Measurements from ENCODE around the gene ZNF654. TPM values are rescaled to one million over a fixed set of nuclear protein-coding genes. Genes with fewer than 3 reads are reported as not detected.

Gene ZNF654
- total RNA-seq, 1 experiment from 2014 or later: 25.0 TPM

DNA sequence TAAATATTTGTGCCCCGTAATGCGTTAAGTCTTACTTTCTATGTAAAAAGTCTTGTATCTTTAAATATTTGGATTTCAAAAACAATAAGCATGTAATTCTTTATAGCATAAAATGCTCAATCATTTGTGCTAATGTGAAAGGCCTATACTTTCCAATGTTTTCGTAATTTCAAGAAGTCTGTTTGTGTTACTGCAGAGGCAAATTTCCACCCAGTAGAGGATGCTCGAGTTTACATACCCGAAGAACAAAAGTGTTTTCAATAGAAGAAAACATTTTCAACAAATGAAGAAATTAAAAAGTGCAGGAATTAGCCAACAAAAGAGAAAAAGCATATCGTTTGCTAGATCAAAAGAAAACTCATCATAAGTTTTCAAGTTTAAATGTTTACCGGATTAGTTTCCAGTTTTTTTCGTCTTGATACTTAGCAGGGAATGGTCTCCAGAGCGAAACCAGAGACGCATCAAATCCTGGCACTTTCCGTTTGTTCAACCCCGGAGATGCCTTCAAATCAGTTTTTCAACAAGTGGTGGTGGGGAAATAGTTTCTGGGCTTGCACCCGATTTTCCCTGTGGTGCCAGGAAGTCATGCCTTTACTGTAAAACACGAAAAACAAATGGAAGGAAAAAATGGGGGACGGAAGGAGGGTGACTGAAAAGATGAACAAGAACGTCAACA, 1.3 kb upstream of the ZNF654 start:
- Histone ChIP-seq H3K4me1 (ENCODE audit: insufficient read depth, low read length, poor library complexity, severe bottlenecking) (peaks cover 39% of the 10 kb centered on the region), H3K36me3 (ENCODE audit: insufficient read depth, low read length, poor library complexity, severe bottlenecking) (peaks cover 42% of the 10 kb centered on the region), H3K27ac (ENCODE audit: low read depth, low read length, poor library complexity, severe bottlenecking) (peak overlapping the region; percentile 92), H3K9me3 (ENCODE audit: low read depth, low read length, poor library complexity, severe bottlenecking) (no peaks in the 10 kb centered on the region), H3K27me3 (replicated peaks; ENCODE audit: insufficient read depth, low read depth, low read length, poor library complexity) (no peaks in the 10 kb centered on the region), H3K4me3 (ENCODE audit: low read depth, low read length, poor library complexity, severe bottlenecking) (peak overlapping the region; percentile 94)
- BruUV-seq (replicated peaks): TSS peak; percentile 63
- ChIA-PET CTCF (no interaction called here), POLR2A (ENCODE audit: low non-redundant PET) (no interaction called here)
- peak; percentile 64 for DNase-seq (ENCODE audit: low spot score)
- intact Hi-C loops (cut with micrococcal nuclease; ENCODE audit: unreplicated experiment): loop anchor here (5.0 kb wide), 1 partner anchor 45 kb away; no protein-coding TSS in a partner anchor
- no peak for TF ChIP-seq EZH2 (IDR thresholded peaks at IDR 0.05; ENCODE audit: borderline replicate concordance, low read depth, low read length, poor library complexity, severe bottlenecking)
- TF ChIP-seq, protein P1, sequence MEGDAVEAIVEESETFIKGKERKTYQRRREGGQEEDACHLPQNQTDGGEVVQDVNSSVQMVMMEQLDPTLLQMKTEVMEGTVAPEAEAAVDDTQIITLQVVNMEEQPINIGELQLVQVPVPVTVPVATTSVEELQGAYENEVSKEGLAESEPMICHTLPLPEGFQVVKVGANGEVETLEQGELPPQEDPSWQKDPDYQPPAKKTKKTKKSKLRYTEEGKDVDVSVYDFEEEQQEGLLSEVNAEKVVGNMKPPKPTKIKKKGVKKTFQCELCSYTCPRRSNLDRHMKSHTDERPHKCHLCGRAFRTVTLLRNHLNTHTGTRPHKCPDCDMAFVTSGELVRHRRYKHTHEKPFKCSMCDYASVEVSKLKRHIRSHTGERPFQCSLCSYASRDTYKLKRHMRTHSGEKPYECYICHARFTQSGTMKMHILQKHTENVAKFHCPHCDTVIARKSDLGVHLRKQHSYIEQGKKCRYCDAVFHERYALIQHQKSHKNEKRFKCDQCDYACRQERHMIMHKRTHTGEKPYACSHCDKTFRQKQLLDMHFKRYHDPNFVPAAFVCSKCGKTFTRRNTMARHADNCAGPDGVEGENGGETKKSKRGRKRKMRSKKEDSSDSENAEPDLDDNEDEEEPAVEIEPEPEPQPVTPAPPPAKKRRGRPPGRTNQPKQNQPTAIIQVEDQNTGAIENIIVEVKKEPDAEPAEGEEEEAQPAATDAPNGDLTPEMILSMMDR (conservative IDR thresholded peaks at IDR 0.05; ENCODE audit: low read depth, low read length): peak; percentile 26; the same call in 1 of the 2 replicates

DNA sequence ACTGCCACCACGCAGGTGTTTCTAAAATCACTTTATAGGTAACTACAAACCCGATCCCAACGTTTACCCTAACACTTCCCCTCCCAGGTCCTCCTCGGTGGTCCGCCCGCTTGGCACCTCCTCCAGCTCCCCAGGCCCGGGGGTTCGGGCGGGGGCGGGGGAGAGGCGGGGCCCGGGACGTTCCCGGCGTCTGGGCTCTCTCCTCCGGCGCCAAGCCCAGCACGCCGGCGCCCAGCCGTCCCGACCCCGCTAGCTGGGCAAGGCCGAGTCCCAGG, 812 bp upstream of the ZNF654 start:
- no peaks in the 10 kb centered on the region for H3K9me3 ChIP-seq (ENCODE audit: low read depth, low read length, poor library complexity, severe bottlenecking)
- peak overlapping the region; percentile 94 for H3K4me3 ChIP-seq (ENCODE audit: low read depth, low read length, poor library complexity, severe bottlenecking)
- BruUV-seq (replicated peaks): no TSS peak
- TF ChIP-seq, protein P1 (conservative IDR thresholded peaks at IDR 0.05; ENCODE audit: low read depth, low read length): no peak
- TF ChIP-seq EZH2 (IDR thresholded peaks at IDR 0.05; ENCODE audit: borderline replicate concordance, low read depth, low read length, poor library complexity, severe bottlenecking): no peak
- no peak for DNase-seq (ENCODE audit: low spot score)
- ChIA-PET POLR2A (ENCODE audit: low non-redundant PET) (no interaction called here), CTCF (no interaction called here)
- H3K4me1 ChIP-seq (ENCODE audit: insufficient read depth, low read length, poor library complexity, severe bottlenecking): peaks cover 41% of the 10 kb centered on the region
- peak overlapping the region; percentile 92 for H3K27ac ChIP-seq (ENCODE audit: low read depth, low read length, poor library complexity, severe bottlenecking)
- intact Hi-C loops (cut with micrococcal nuclease; ENCODE audit: unreplicated experiment): loop anchor here (5.0 kb wide), 1 partner anchor 46 kb away; no protein-coding TSS in a partner anchor
- H3K27me3 ChIP-seq (replicated peaks; ENCODE audit: insufficient read depth, low read depth, low read length, poor library complexity): no peaks in the 10 kb centered on the region
- peaks cover 42% of the 10 kb centered on the region for H3K36me3 ChIP-seq (ENCODE audit: insufficient read depth, low read length, poor library complexity, severe bottlenecking)

DNA sequence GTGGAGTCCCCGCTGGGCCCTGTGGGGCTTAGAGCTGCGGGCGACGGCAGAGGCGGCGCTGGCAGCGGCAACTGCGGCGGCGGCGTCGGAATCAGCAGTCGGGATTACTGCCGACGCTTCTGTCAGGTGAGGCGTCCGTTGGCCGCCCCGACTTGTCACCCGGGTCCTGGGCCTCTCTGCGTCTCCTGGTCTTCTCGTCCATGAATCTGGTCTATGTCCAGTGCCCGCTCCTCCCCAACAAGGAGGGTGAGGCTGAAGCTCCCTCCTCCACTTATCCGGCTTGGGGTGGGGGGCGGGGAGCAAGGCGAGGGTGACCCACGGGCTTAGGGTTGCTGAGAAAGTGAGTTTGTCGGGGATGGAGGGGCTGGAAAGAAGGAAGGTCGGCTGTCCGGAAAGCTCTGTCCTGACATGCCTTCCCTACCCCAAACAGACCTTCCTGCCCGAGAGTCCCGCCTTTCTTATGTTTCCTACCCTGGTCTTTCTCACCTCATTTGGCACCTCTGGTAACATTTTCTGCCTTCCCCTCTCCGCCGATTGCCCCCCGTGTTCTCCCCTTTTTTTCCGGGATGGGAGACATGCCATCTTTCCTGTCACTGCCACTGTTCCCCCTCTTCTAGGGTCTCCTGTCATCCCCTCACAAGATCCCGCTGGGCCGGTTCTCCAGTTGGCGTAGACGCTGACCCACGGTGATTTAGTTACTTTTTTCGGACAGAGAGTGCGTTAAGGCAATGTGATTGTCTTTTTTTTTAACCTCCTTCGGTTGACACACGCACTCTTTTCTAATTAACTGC, 520 bp downstream of the ZNF654 start:
- DNase-seq (ENCODE audit: low spot score): no peak
- peak overlapping the region; percentile 94 for H3K4me3 ChIP-seq (ENCODE audit: low read depth, low read length, poor library complexity, severe bottlenecking)
- ChIA-PET CTCF (interaction anchor here (0.6 kb wide), 1 partner anchor 1069 kb away, joined by 10 read pairs; the partner anchor contains the start of gene VGLL3), POLR2A (ENCODE audit: low non-redundant PET) (interaction anchor here (0.6 kb wide), 1 partner anchor 145 kb away, joined by 3 read pairs; no protein-coding TSS in a partner anchor)
- no peak for TF ChIP-seq EZH2 (IDR thresholded peaks at IDR 0.05; ENCODE audit: borderline replicate concordance, low read depth, low read length, poor library complexity, severe bottlenecking)
- TF ChIP-seq, protein P1 (conservative IDR thresholded peaks at IDR 0.05; ENCODE audit: low read depth, low read length): no peak
- no peaks in the 10 kb centered on the region for H3K9me3 ChIP-seq (ENCODE audit: low read depth, low read length, poor library complexity, severe bottlenecking)
- peaks cover 33% of the 10 kb centered on the region for H3K36me3 ChIP-seq (ENCODE audit: insufficient read depth, low read length, poor library complexity, severe bottlenecking)
- peaks cover 35% of the 10 kb centered on the region for H3K4me1 ChIP-seq (ENCODE audit: insufficient read depth, low read length, poor library complexity, severe bottlenecking)
- no peaks in the 10 kb centered on the region for H3K27me3 ChIP-seq (replicated peaks; ENCODE audit: insufficient read depth, low read depth, low read length, poor library complexity)
- peak overlapping the region; percentile 92 for H3K27ac ChIP-seq (ENCODE audit: low read depth, low read length, poor library complexity, severe bottlenecking)
- intact Hi-C loops (cut with micrococcal nuclease; ENCODE audit: unreplicated experiment): loop anchor here (5.0 kb wide), 1 partner anchor 47 kb away; no protein-coding TSS in a partner anchor
- no TSS peak for BruUV-seq (replicated peaks)

Measured in A673 (cell line).